Activated T-cell treated with anti-CD3 and anti-CD28 coated beads, Interleukin-2, amount 50 U/mL, for 24 hours (primary cell): Measurements from ENCODE around the gene HS2ST1.

Source experiments
- DNase-seq: peaks from one replicate; pipeline ENCODE4 v3.0.0-alpha.2; 2020
- H3K27ac Mint-ChIP-seq: 2 replicates; pipeline ENCODE4 v1.8.0; 2020; ENCODE audit warnings: mild to moderate bottlenecking, mixed read lengths
- H3K27me3 Mint-ChIP-seq: 2 replicates; pipeline ENCODE4 v1.8.0; 2020; ENCODE audit warnings: mixed read lengths
- H3K36me3 Mint-ChIP-seq: 2 replicates; pipeline ENCODE4 v1.8.0; 2020; ENCODE audit warnings: low read depth, mixed read lengths
- H3K4me1 Mint-ChIP-seq: 2 replicates; pipeline ENCODE4 v1.8.0; 2020; ENCODE audit warnings: low read depth, mixed read lengths
- H3K4me3 Mint-ChIP-seq: 2 replicates; pipeline ENCODE4 v1.8.0; 2020; ENCODE audit warnings: mild to moderate bottlenecking, moderate library complexity, mixed read lengths
- H3K9me3 Mint-ChIP-seq: 2 replicates; pipeline ENCODE4 v1.8.0; 2020; ENCODE audit warnings: mixed read lengths

The HS2ST1 gene

GRCh38 chr1:86913896-86914600 lies 387 bp upstream of the HS2ST1 start, which contains the start of gene SELENOF:
TSS of gene SELENOF (minus strand) at chr1:86914126. CDS start at chr1:86914111, 15 bp downstream.
- Mint-ChIP-seq H3K9me3 (no peaks in the 10 kb centered on the region), H3K4me1 (peaks cover 46% of the 10 kb centered on the region), H3K27ac (no peak within 1 kb of the TSS), H3K4me3 (no peak within 1 kb of the TSS), H3K36me3 (peaks cover 32% of the 10 kb centered on the region), H3K27me3 (no peaks in the 10 kb centered on the region)
- peak; percentile 98 for DNase-seq

GRCh38 chr1:86914998-86915736 lies 732 bp downstream of the HS2ST1 start:
- Mint-ChIP-seq H3K4me1 (peaks cover 37% of the 10 kb centered on the region), H3K27ac (no peak overlapping the region), H3K27me3 (no peaks in the 10 kb centered on the region), H3K4me3 (no peak overlapping the region), H3K9me3 (no peaks in the 10 kb centered on the region), H3K36me3 (peaks cover 21% of the 10 kb centered on the region)
- DNase-seq: peak; percentile 72

GRCh38 chr1:86915737-86916235 lies 1.4 kb downstream of the HS2ST1 start:
- Mint-ChIP-seq H3K9me3 (peaks cover 2% of the 10 kb centered on the region), H3K4me3 (no peak overlapping the region), H3K27me3 (no peaks in the 10 kb centered on the region), H3K4me1 (peaks cover 31% of the 10 kb centered on the region), H3K27ac (no peak overlapping the region), H3K36me3 (peaks cover 16% of the 10 kb centered on the region)
- DNase-seq: no peak

GRCh38 chr1:86916752-86917151 lies 2.3 kb downstream of the HS2ST1 start:
- Mint-ChIP-seq H3K27me3 (no peaks in the 10 kb centered on the region), H3K27ac (no peak overlapping the region), H3K9me3 (peaks cover 2% of the 10 kb centered on the region), H3K4me3 (no peak overlapping the region), H3K4me1 (peaks cover 22% of the 10 kb centered on the region), H3K36me3 (peaks cover 17% of the 10 kb centered on the region)
- no peak for DNase-seq

GRCh38 chr1:86922445-86922844 lies 8.0 kb downstream of the HS2ST1 start:
- no peaks in the 10 kb centered on the region for H3K27me3 Mint-ChIP-seq
- no peak overlapping the region for H3K27ac Mint-ChIP-seq
- DNase-seq: no peak
- H3K36me3 Mint-ChIP-seq: peaks cover 38% of the 10 kb centered on the region
- peaks cover 27% of the 10 kb centered on the region for H3K9me3 Mint-ChIP-seq
- no peak overlapping the region for H3K4me3 Mint-ChIP-seq
- peaks cover 19% of the 10 kb centered on the region for H3K4me1 Mint-ChIP-seq

GRCh38 chr1:86924324-86924960 lies 10.0 kb downstream of the HS2ST1 start:
- Mint-ChIP-seq H3K4me1 (peaks cover 24% of the 10 kb centered on the region), H3K27me3 (no peaks in the 10 kb centered on the region), H3K27ac (no peak overlapping the region), H3K36me3 (peaks cover 38% of the 10 kb centered on the region), H3K4me3 (no peak overlapping the region), H3K9me3 (peaks cover 27% of the 10 kb centered on the region)
- no peak for DNase-seq

GRCh38 chr1:86925742-86926141 lies 11.3 kb downstream of the HS2ST1 start:
- H3K27ac Mint-ChIP-seq: no peak overlapping the region

GRCh38 chr1:86926883-86927282 lies 12.4 kb downstream of the HS2ST1 start:
- Mint-ChIP-seq H3K36me3 (peaks cover 28% of the 10 kb centered on the region), H3K9me3 (peaks cover 23% of the 10 kb centered on the region), H3K27ac (no peak overlapping the region), H3K4me1 (peaks cover 25% of the 10 kb centered on the region), H3K4me3 (no peak overlapping the region), H3K27me3 (no peaks in the 10 kb centered on the region)
- DNase-seq: no peak

More at GRCh38 chr1:86925742-86926141, 11.3 kb downstream of the HS2ST1 start:
- peaks cover 38% of the 10 kb centered on the region for H3K36me3 Mint-ChIP-seq
- H3K4me3 Mint-ChIP-seq: no peak overlapping the region
- no peak for DNase-seq
- H3K4me1 Mint-ChIP-seq: peaks cover 25% of the 10 kb centered on the region
- no peaks in the 10 kb centered on the region for H3K27me3 Mint-ChIP-seq
- H3K9me3 Mint-ChIP-seq: peaks cover 25% of the 10 kb centered on the region

GRCh38 chr1:86928819-86929218 lies 14.4 kb downstream of the HS2ST1 start:
- peaks cover 16% of the 10 kb centered on the region for H3K36me3 Mint-ChIP-seq
- DNase-seq: no peak
- peaks cover 10% of the 10 kb centered on the region for H3K9me3 Mint-ChIP-seq
- H3K4me1 Mint-ChIP-seq: peaks cover 39% of the 10 kb centered on the region
- H3K27ac Mint-ChIP-seq: no peak overlapping the region
- H3K27me3 Mint-ChIP-seq: no peaks in the 10 kb centered on the region
- H3K4me3 Mint-ChIP-seq: no peak overlapping the region

GRCh38 chr1:86933051-86933450 lies 18.6 kb downstream of the HS2ST1 start:
- H3K9me3 Mint-ChIP-seq: no peaks in the 10 kb centered on the region
- peaks cover 33% of the 10 kb centered on the region for H3K4me1 Mint-ChIP-seq

GRCh38 chr1:86933562-86934377 lies 19.3 kb downstream of the HS2ST1 start:
- Mint-ChIP-seq H3K9me3 (no peaks in the 10 kb centered on the region), H3K36me3 (no peaks in the 10 kb centered on the region), H3K4me3 (no peak overlapping the region), H3K4me1 (peaks cover 35% of the 10 kb centered on the region), H3K27ac (no peak overlapping the region), H3K27me3 (no peaks in the 10 kb centered on the region)
- no peak for DNase-seq

More at GRCh38 chr1:86933051-86933450, 18.6 kb downstream of the HS2ST1 start:
- DNase-seq: no peak
- H3K27me3 Mint-ChIP-seq: no peaks in the 10 kb centered on the region
- H3K27ac Mint-ChIP-seq: no peak overlapping the region
- H3K4me3 Mint-ChIP-seq: no peak overlapping the region
- H3K36me3 Mint-ChIP-seq: no peaks in the 10 kb centered on the region

GRCh38 chr1:86938450-86938849 lies 24.0 kb downstream of the HS2ST1 start:
- no peak overlapping the region for H3K27ac Mint-ChIP-seq
- no peak overlapping the region for H3K4me3 Mint-ChIP-seq
- DNase-seq: no peak
- peaks cover 21% of the 10 kb centered on the region for H3K4me1 Mint-ChIP-seq
- H3K36me3 Mint-ChIP-seq: no peaks in the 10 kb centered on the region
- H3K27me3 Mint-ChIP-seq: no peaks in the 10 kb centered on the region
- H3K9me3 Mint-ChIP-seq: no peaks in the 10 kb centered on the region

- no peak for DNase-seq
- H3K27me3 Mint-ChIP-seq: no peaks in the 10 kb centered on the region
- H3K27ac Mint-ChIP-seq: no peak overlapping the region
- H3K4me3 Mint-ChIP-seq: no peak overlapping the region
- no peaks in the 10 kb centered on the region for H3K36me3 Mint-ChIP-seq
- H3K9me3 Mint-ChIP-seq: no peaks in the 10 kb centered on the region
- peaks cover 17% of the 10 kb centered on the region for H3K4me1 Mint-ChIP-seq
These were observed 24.4 kb downstream of the HS2ST1 start for GRCh38 chr1:86938855-86939254.

- H3K27ac Mint-ChIP-seq: no peak overlapping the region
- no peaks in the 10 kb centered on the region for H3K9me3 Mint-ChIP-seq
- no peak overlapping the region for H3K4me3 Mint-ChIP-seq
- H3K27me3 Mint-ChIP-seq: no peaks in the 10 kb centered on the region
- no peak for DNase-seq
- no peaks in the 10 kb centered on the region for H3K36me3 Mint-ChIP-seq
- peaks cover 11% of the 10 kb centered on the region for H3K4me1 Mint-ChIP-seq
These were observed 25.0 kb downstream of the HS2ST1 start for GRCh38 chr1:86939406-86939805.
